H1 (cell line): ENCODE measurements around the gene RUSF1. TPM values are rescaled to one million over a fixed set of nuclear protein-coding genes. Genes with fewer than 3 reads are reported as not detected.

Experiments used
- CTCF ChIA-PET: fragments of 300-600 bp; sonication (Branson Sonifier 250); formaldehyde crosslinking; loops from one replicate; lab custom pipeline; 2021; ENCODE audit not compliant: partially characterized antibody; lab: Charles Lee
- POLR2A ChIA-PET: fragments of 300-600 bp; sonication (Branson Sonifier 250); formaldehyde crosslinking; loops from one replicate; lab custom pipeline; 2021; ENCODE audit warnings: inconsistent platforms; ENCODE audit not compliant: partially characterized antibody; lab: Charles Lee
- DNase-seq, 2 experiments: peaks; one replicate each; pipeline versions ENCODE4 v3.0.0 to v3.0.0-alpha.2; 2010 to 2022; ENCODE audit warnings: low spot score in 2 of 2, low read depth in 1 of 2, mixed read lengths in 1 of 2
- FAIRE-seq: peaks from 2 replicates; lab custom pipeline; 2011; peaks lifted over from hg19 to GRCh38; lab: Jason Lieb, UNC
- H2AFZ ChIP-seq: 2 replicates; pipeline ENCODE4 v1.8.1; 2012; ENCODE audit warnings: low read length, inconsistent platforms
- H2AK5ac ChIP-seq: 2 replicates; pipeline ENCODE4 v1.6.1; 2013; ENCODE audit warnings: low read depth, low read length
- H2BK120ac ChIP-seq: replicated peaks from 2 replicates; pipeline ENCODE3; 2013; ENCODE audit warnings: low read depth, low read length, inconsistent platforms
- H2BK12ac ChIP-seq: 2 replicates; pipeline ENCODE4 v1.6.1; 2013; ENCODE audit warnings: low read depth, low read length
- H2BK15ac ChIP-seq: 2 replicates; pipeline ENCODE4 v1.6.1; 2013; ENCODE audit warnings: low read length
- H2BK20ac ChIP-seq: 2 replicates; pipeline ENCODE4 v1.6.1; 2013; ENCODE audit warnings: low read length
- H2BK5ac ChIP-seq: 2 replicates; pipeline ENCODE4 v1.6.1; 2013; ENCODE audit warnings: low read depth, low read length
- H3K14ac ChIP-seq: 2 replicates; pipeline ENCODE4 v1.6.1; 2013; ENCODE audit warnings: inconsistent platforms; ENCODE audit not compliant: insufficient read length
- H3K18ac ChIP-seq: 2 replicates; pipeline ENCODE4 v1.6.1; 2013; ENCODE audit warnings: low read length; ENCODE audit errors: extremely low read depth
- H3K23ac ChIP-seq: 2 replicates; pipeline ENCODE4 v1.6.1; 2013; ENCODE audit warnings: inconsistent platforms; ENCODE audit not compliant: insufficient read length
- H3K23me2 ChIP-seq: 2 replicates; pipeline ENCODE4 v1.6.1; 2013; ENCODE audit warnings: low read depth, low read length
- H3K27ac ChIP-seq: 2 replicates; pipeline ENCODE4 v1.6.1; 2011; ENCODE audit warnings: low read depth, low read length, inconsistent platforms
- H3K27me3 ChIP-seq, 4 experiments: replicated peaks in 1 of 4; 1 replicate in 1 of 4; 2 replicates in 3 of 4; pipeline versions ENCODE4 v1.6.1 to v1.8.1; 2011 to 2013; ENCODE audit warnings: low read length in 3 of 4, mild to moderate bottlenecking in 3 of 4, inconsistent platforms in 2 of 4, mixed read lengths in 2 of 4, moderate library complexity in 1 of 4; ENCODE audit not compliant: control insufficient read depth in 3 of 4, insufficient read depth in 3 of 4; ENCODE audit errors: extremely low read depth in 1 of 4
- H3K36me3 ChIP-seq, 4 experiments: 2 replicates each; pipeline versions ENCODE4 v1.6.1 to v1.8.1; 2011 to 2013; ENCODE audit warnings: mild to moderate bottlenecking in 4 of 4, low read length in 3 of 4, moderate library complexity in 2 of 4, control low read depth in 1 of 4, inconsistent platforms in 1 of 4; ENCODE audit not compliant: insufficient read depth in 4 of 4, control insufficient read depth in 2 of 4
- H3K4ac ChIP-seq: replicated peaks from 2 replicates; pipeline ENCODE3; 2013; ENCODE audit warnings: low read length, low read depth, mixed read lengths, inconsistent platforms; ENCODE audit not compliant: insufficient read length
- H3K4me1 ChIP-seq, 4 experiments: replicated peaks in 1 of 4; 1 replicate in 1 of 4; 2 replicates in 3 of 4; pipeline versions ENCODE4 v1.6.1 to v1.8.1; 2011 to 2013; ENCODE audit warnings: low read length in 3 of 4, inconsistent platforms in 2 of 4, mixed read lengths in 1 of 4; ENCODE audit not compliant: insufficient read depth in 4 of 4, control insufficient read depth in 3 of 4
- H3K4me2 ChIP-seq, 2 experiments: 2 replicates each; pipeline versions ENCODE4 v1.6.1 to v1.8.1; 2011 to 2013; ENCODE audit warnings: low read depth in 2 of 2, low read length in 2 of 2, control low read depth in 1 of 2, inconsistent platforms in 1 of 2, mild to moderate bottlenecking in 1 of 2; ENCODE audit not compliant: insufficient read depth in 1 of 2
- H3K4me3 ChIP-seq, 4 experiments: fragments of 200-600, 300-600 bp in 1 of 4; sonication (generic), shearing (Covaris generic), sonication (Bioruptor Twin) in 1 of 4; 2 replicates each; pipeline versions ENCODE4 v1.5.1 to v1.8.1; 2011 to 2016; ENCODE audit warnings: low read length in 4 of 4, low read depth in 3 of 4, control low read depth in 2 of 4, inconsistent platforms in 2 of 4, mild to moderate bottlenecking in 2 of 4, mixed read lengths in 1 of 4, moderate library complexity in 1 of 4; ENCODE audit not compliant: insufficient read depth in 2 of 4; ENCODE audit errors: extremely low read depth in 1 of 4
- H3K56ac ChIP-seq: replicated peaks from 2 replicates; pipeline ENCODE3; 2013; ENCODE audit warnings: low read depth, mild to moderate bottlenecking, mixed read lengths, low read length, inconsistent platforms; ENCODE audit not compliant: insufficient read length
- H3K79me1 ChIP-seq: 2 replicates; pipeline ENCODE4 v1.6.1; 2013; ENCODE audit warnings: low read depth, low read length, control low read depth
- H3K79me2 ChIP-seq, 2 experiments: 2 replicates each; pipeline versions ENCODE4 v1.6.1 to v1.8.1; 2012 to 2013; ENCODE audit warnings: low read length in 2 of 2, mild to moderate bottlenecking in 2 of 2, inconsistent platforms in 1 of 2; ENCODE audit not compliant: insufficient read depth in 2 of 2, control insufficient read depth in 1 of 2
- H3K9ac ChIP-seq, 4 experiments: replicated peaks in 1 of 4; 1 replicate in 1 of 4; 2 replicates in 3 of 4; pipeline versions ENCODE4 v1.6.1 to v1.8.1; 2011 to 2013; ENCODE audit warnings: low read depth in 3 of 4, low read length in 3 of 4, control low read depth in 2 of 4, mild to moderate bottlenecking in 2 of 4, moderate library complexity in 2 of 4, inconsistent platforms in 1 of 4; ENCODE audit errors: extremely low read depth in 1 of 4
- H3K9me3 ChIP-seq, 2 experiments: 2 replicates each; pipeline versions ENCODE4 v1.6.1 to v1.8.1; 2012 to 2013; ENCODE audit warnings: mild to moderate bottlenecking in 2 of 2, moderate library complexity in 2 of 2, control low read depth in 1 of 2, inconsistent platforms in 1 of 2, low read depth in 1 of 2, low read length in 1 of 2, mixed read lengths in 1 of 2; ENCODE audit not compliant: insufficient read depth in 2 of 2
- H4K20me1 ChIP-seq, 2 experiments: replicated peaks in 1 of 2; 2 replicates each; pipeline versions ENCODE3 to v1.8.1; 2011 to 2013; ENCODE audit warnings: inconsistent platforms in 2 of 2, low read length in 2 of 2, mild to moderate bottlenecking in 1 of 2; ENCODE audit not compliant: insufficient read depth in 2 of 2, control insufficient read depth in 1 of 2
- H4K5ac ChIP-seq: 2 replicates; pipeline ENCODE4 v1.6.1; 2013; ENCODE audit warnings: low read length, low read depth, mixed read lengths, inconsistent platforms; ENCODE audit not compliant: insufficient read length
- H4K8ac ChIP-seq: 2 replicates; pipeline ENCODE4 v1.8.0; 2013; ENCODE audit warnings: mild to moderate bottlenecking, moderate library complexity, low read length, inconsistent platforms; ENCODE audit not compliant: insufficient read depth; ENCODE audit errors: extremely low read depth
- H4K91ac ChIP-seq: replicated peaks from 2 replicates; pipeline ENCODE3; 2013; ENCODE audit warnings: low read length, mixed read lengths, inconsistent platforms; ENCODE audit not compliant: insufficient read length
- ATF2 ChIP-seq: IDR thresholded peaks from 2 replicates; pipeline ENCODE4 v1.6.1; 2012; ENCODE audit warnings: low read length, inconsistent platforms
- BCL11A ChIP-seq, 2 experiments: IDR thresholded peaks; one replicate each; pipeline ENCODE4 v1.6.1; 2011; ENCODE audit warnings: low read depth in 2 of 2, low read length in 2 of 2, mild to moderate bottlenecking in 2 of 2
- CHD1 ChIP-seq: IDR thresholded peaks from 2 replicates; pipeline ENCODE4 v1.6.1; 2012; ENCODE audit warnings: low read depth, low read length, improper control_type of control experiment
- EGR1 ChIP-seq: IDR thresholded peaks from 2 replicates; pipeline ENCODE4 v1.6.1; 2011; ENCODE audit warnings: low read depth, low read length, borderline replicate concordance
- EP300 ChIP-seq, 2 experiments: IDR thresholded peaks; 1 replicate in 1 of 2; 2 replicates in 1 of 2; pipeline ENCODE4 v1.6.1; 2011 to 2012; ENCODE audit warnings: low read depth in 2 of 2, low read length in 2 of 2, mild to moderate bottlenecking in 2 of 2, borderline replicate concordance in 1 of 2, inconsistent platforms in 1 of 2, moderate library complexity in 1 of 2
- NANOG ChIP-seq: IDR thresholded peaks from 2 replicates; pipeline ENCODE4 v1.6.1; 2011; ENCODE audit warnings: low read length, low read depth, mild to moderate bottlenecking, inconsistent platforms; ENCODE audit not compliant: insufficient read depth, poor library complexity, severe bottlenecking
- POLR2AphosphoS5 ChIP-seq: IDR thresholded peaks from 2 replicates; pipeline ENCODE4 v1.6.1; 2011; ENCODE audit warnings: low read depth, low read length
- SP4 ChIP-seq: IDR thresholded peaks from 2 replicates; pipeline ENCODE4 v1.6.1; 2012; ENCODE audit warnings: low read length, inconsistent platforms
- SRF ChIP-seq: IDR thresholded peaks from 2 replicates; pipeline ENCODE4 v1.6.1; 2011; ENCODE audit warnings: mild to moderate bottlenecking, low read depth, low read length, moderate library complexity
- WGBS, 2 experiments: shearing (Covaris generic) in 1 of 2; methylation state at CpG; one replicate each; pipeline versions ENCODE4 v1.1.6 to v1.1.7; 2013 to 2015; ENCODE audit warnings: low lambda C conversion rate in 2 of 2, mixed read lengths in 2 of 2, inconsistent platforms in 1 of 2, low coverage in 1 of 2, missing lambda C conversion rate in 1 of 2; ENCODE audit not compliant: insufficient replicate concordance in 2 of 2, insufficient coverage in 1 of 2, insufficient read length in 1 of 2; ENCODE audit errors: extremely low coverage in 1 of 2, missing lambda C conversion rate in 1 of 2; 5-methylcytosine and 5-hydroxymethylcytosine counted together
- polyA plus RNA-seq, 7 experiments: library from polyadenylated mRNA; depleted of rRNA in 3 of 7; stranded (reverse) in 5 of 7; unstranded in 2 of 7; fragments of >200 nt in 5 of 7; fragments of 200-250 nt in 2 of 7; gene quantifications; 1 replicate in 5 of 7; 2 replicates in 1 of 7; 4 replicates in 1 of 7; pipeline versions ENCODE4 v1.2.1 to v1.2.3, GENCODE V29; 2011 to 2013; ENCODE audit warnings: missing spikeins in 2 of 7, mixed read lengths in 2 of 7
- total RNA-seq: library from RNA; stranded (reverse); fragmentation: NEBNext Ultra II Directional; extraction: Animal tissue kit (Norgen Biotek cat#: 25700); gene quantifications from 2 replicates; pipeline ENCODE4 v1.2.1, GENCODE V29; 2021
- TF ChIP-seq, protein P1 (sequence below): IDR thresholded peaks from 2 replicates; pipeline ENCODE4 v1.6.1; 2011; ENCODE audit warnings: low read length, improper control_type of control experiment

The RUSF1 gene
- total and polyA plus RNA-seq, 2 of the 8 experiments (the other 6 are each of a cell fraction or from before 2014, with no cell fraction given), result 22.5 to 33.7 TPM

- Histone ChIP-seq H4K8ac (no peak overlapping the region), H3K9me3 (peaks cover 27 to 28% of the 10 kb centered on the region in 2 experiments), H3K56ac (no peak overlapping the region), H3K27me3 (no peaks in the 10 kb centered on the region), H2BK120ac (no peak overlapping the region), H2BK5ac (no peak overlapping the region), H2BK15ac (no peak overlapping the region), H2BK12ac (no peak overlapping the region), H3K27ac (no peak overlapping the region), H3K4ac (no peak overlapping the region), H2AFZ (no peak overlapping the region), H3K4me2 (no peak overlapping the region), H4K20me1 (no peaks in the 10 kb centered on the region), H3K79me2 (no peaks in the 10 kb centered on the region), H3K4me1 (no peaks in the 10 kb centered on the region), H4K91ac (no peak overlapping the region), H3K36me3 (no peaks in the 10 kb centered on the region), H3K4me3 (no peak overlapping the region), H3K18ac (no peak overlapping the region), H3K14ac (no peak overlapping the region), H3K23ac (no peak overlapping the region), H2BK20ac (no peak overlapping the region), H3K79me1 (no peaks in the 10 kb centered on the region), H4K5ac (no peak overlapping the region), H2AK5ac (no peak overlapping the region), H3K23me2 (no peaks in the 10 kb centered on the region), H3K9ac (no peak overlapping the region)
- DNase-seq (no peak), FAIRE-seq (no peak)
- no peak for TF ChIP-seq POLR2AphosphoS5
- TF ChIP-seq BCL11A (IDR thresholded peaks at IDR 0.05; ENCODE audit: low read depth in 2 of 2, low read length in 2 of 2), result no peak
- no peak for TF ChIP-seq SP4
- TF ChIP-seq ATF2, result no peak
- TF ChIP-seq EP300 (IDR thresholded peaks at IDR 0.05; ENCODE audit: borderline replicate concordance in 1 of 2, low read depth in 2 of 2, low read length in 2 of 2), result no peak
- no peak for TF ChIP-seq NANOG
- no peak for TF ChIP-seq SRF
- no peak for TF ChIP-seq EGR1
- TF ChIP-seq CHD1, result no peak
- TF ChIP-seq, protein P1, sequence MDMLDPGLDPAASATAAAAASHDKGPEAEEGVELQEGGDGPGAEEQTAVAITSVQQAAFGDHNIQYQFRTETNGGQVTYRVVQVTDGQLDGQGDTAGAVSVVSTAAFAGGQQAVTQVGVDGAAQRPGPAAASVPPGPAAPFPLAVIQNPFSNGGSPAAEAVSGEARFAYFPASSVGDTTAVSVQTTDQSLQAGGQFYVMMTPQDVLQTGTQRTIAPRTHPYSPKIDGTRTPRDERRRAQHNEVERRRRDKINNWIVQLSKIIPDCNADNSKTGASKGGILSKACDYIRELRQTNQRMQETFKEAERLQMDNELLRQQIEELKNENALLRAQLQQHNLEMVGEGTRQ, result no peak
- CTCF ChIA-PET, result interaction anchor here (0.8 kb wide), 1 partner anchor 172 kb away, joined by 3 read pairs; no protein-coding TSS in a partner anchor
- POLR2A ChIA-PET, result no interaction called here
- 97% methylated on average over 4 of the region's 4 CpGs; no CpG with 5 or more reads in 1 of the 2 experiments for WGBS, 2 experiments
These were observed 34.6 kb upstream of the RUSF1 start for GRCh38 chr16:31542763-31543162.
